Activated T-helper 1 cell treated with Interleukin-2 at 50 U/mL for 16 hours (primary cell): ENCODE data around the gene RSPRY1.

Source experiments
- DNase-seq: peaks from one replicate; pipeline ENCODE4 v3.0.0-alpha.2; 2020; ENCODE audit warnings: low read depth

The RSPRY1 gene

DNA sequence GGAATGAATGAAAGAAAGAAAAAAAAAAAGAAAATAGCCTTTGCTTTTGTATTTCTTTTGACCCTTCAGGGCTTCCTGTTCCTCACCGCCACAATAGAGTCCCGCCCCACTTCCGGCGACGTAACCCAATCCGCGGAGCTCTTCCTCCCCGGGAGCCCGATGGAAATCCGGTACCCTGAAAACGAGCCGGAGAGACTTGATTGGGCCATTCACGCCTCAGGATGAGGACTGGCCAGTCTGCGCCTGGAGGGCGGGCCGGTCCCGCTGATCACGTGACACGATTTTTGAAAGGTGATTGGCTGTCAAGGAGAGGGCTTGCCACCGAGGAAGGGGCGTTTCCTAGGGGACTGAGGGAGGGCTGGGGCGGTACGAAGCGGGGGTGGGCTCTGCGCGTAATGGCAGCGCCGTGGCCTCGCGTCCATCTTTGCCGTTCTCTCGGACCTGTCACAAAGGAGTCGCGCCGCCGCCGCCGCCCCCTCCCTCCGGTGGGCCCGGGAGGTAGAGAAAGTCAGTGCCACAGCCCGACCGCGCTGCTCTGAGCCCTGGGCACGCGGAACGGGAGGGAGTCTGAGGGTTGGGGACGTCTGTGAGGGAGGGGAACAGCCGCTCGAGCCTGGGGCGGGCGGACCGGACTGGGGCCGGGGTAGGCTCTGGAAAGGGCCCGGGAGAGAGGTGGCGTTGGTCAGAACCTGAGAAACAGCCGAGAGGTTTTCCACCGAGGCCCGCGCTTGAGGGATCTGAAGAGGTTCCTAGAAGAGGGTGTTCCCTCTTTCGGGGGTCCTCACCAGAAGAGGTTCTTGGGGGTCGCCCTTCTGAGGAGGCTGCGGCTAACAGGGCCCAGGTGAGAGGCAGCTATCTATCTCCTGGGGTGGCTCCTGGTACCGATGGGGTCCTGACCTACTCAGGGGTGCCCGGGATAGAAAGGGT is at the start of gene RSPRY1, which contains the start of gene PSME3IP1:
Gene RSPRY1, plus strand, starts transcription at position 385 of the 927 bp plus-strand sequence. CDS start 18,330 bp downstream, outside the sequence.
Gene PSME3IP1, minus strand, starts transcription at position 95 of the 927 bp plus-strand sequence. CDS start 12,185 bp downstream, outside the sequence.
- peak; percentile 98 for DNase-seq

DNA sequence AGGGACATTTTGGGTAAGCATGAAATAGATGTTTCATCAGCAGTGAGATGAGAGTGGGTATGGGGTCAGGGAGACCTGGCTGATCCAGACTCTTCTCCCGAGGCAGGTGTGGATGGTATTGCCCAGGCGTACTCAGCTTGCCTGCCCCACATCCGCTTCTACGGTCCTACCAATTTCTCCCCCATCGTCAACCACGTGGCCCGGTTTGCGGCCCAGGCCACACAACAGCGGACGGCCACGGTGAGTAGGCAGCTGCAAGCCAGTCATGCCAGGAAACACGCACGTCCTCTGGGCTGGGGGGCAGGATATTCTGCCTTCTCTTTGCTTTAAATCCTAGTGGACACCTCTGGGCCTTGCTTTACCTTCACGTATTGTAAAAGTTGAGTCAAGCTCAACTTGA is 49.1 kb upstream of the RSPRY1 start:
- no peak for DNase-seq

DNA sequence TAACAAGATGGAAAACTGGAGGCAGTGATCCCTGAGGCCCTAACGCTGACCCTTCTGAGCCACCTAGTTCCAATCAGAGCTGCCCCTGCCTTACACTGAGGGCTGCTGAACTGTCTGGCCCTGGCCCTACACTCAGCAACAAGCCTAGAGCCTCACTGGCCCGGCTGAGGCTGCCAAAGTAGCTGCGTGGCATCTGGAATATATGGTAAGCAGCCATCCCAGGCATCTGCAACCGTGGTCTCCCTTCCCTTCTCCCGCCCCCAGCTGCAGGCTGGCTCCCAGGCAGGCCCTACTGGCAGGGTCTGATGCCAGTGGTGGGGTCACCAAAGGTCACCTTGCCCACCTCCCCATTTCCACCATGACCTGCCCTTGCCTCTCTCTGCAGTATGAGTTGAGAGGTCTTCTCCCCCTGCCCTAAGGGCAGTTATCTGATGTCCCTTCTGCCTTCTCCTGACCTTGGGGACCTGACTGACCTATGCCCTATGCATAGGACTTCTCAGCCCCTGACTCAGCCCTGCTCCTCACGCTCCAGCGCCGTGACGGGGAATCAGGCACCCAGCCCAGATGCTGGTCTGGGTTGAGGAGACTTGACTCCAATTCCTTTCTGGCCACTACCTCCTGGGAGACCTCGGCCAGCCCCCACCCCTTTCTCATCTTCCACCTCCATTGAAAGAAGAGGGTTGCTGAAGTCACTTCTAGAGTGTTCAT is 48.4 kb upstream of the RSPRY1 start:
- no peak for DNase-seq

DNA sequence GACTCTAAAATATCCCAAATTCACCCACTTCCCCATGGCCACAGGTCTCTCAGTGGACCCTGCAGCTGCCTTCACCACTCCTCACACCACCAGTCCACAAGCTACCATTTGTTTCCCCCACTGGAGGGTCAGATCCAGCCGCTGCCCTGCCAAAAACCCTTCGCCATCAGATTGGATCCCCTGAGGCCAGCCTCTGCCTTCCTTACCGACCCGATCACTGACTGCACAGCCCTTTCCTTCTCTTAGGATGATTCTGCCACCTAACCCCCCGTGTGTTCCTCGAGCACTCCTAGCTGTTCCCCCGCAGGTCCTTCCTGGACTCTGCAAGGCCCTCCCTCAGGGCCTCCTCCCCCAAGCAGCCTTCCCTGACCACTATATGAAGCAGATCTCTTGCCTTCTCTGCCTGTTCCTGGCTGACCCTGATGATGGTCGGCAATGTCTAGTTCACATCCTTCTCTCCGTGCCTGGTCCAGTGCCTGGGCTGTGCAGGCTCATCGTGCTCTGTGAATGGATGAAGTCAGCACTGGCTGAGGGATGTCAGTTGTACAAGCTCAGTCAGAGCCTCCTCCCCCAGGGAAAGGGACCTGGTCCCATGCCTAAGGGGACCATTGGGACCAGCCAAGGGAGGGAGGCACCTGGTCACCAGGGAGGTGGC is 47.7 kb upstream of the RSPRY1 start:
- no peak for DNase-seq

DNA sequence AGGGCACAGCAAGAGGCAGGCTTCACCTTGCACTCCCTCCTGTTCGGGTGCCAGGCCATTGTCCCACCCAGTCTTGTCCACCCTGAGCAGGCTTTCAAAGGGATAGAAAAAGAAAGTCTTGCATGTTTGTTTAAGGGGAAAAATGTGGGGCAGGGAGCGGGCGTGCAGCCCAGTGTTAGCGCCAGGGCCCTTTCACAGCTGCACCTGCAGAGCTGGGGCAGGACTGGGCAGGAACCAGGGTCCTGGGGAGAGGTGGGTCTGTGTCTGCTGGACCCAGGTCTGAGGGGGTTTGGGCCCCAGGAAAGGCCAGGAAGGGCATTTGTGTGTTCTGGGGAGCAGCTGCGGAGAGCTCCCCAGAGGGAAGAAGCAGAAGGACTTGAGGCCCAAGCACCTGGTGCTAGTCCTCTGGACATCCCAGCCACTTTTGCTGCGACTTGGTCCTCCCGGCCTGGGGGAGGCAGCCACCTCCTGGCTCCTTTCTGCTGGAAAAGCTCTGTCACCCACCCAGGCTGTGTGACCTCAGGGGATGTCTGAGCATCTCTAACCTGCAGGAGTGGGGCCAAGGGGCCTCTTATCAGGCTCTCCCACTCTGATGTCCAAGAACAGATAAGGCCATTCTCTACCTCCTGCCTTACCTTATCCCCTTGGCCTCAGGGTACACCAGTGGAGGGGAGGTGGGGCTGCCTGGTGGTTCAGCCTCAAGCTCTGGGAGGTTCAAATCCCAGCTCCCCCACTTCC is 45.0 kb upstream of the RSPRY1 start:
- no peak for DNase-seq

- DNase-seq, result no peak
These were observed 44.1 kb upstream of the RSPRY1 start for GRCh38 chr16:57141822-57142631.

DNA sequence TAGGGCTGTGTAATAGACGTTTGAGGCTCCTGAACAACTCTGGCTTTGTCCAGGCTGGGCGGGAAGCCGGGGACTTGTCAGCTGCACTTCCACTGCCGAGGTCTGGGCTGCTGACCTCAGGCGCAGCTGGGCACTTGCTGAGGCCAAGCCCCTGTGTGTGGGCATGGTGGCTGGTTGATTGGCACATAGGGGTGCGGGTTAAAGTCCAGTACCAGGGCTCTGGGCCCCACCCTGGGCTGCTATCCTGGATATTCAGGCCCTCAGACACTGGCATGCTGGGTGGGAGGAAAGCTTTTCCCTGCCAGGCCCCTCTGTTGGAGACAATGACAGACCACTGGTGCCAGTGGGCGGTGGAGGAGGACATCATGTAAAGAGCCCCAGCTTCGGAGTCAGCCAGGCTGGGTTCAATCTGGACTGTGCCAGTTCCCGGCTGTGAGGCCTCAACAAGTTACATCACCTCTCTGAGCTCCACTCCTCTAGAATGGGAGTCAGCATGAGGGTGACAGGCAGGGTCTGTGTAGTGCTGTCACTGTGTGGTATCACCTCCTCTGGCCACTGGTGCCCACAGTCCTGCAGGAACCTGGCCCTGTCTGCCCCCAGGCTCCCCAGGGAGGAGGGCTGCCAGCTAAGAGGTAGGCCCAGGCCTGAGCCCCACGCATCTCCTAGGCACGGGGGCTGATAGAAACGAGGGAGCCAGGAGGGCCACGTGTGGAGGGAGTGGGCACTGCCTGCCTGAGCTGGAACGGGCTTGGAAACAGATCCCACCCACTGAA is 42.8 kb upstream of the RSPRY1 start:
- no peak for DNase-seq

GRCh38 chr16:57144027-57144426 is 42.1 kb upstream of the RSPRY1 start:
- DNase-seq, result no peak

DNA sequence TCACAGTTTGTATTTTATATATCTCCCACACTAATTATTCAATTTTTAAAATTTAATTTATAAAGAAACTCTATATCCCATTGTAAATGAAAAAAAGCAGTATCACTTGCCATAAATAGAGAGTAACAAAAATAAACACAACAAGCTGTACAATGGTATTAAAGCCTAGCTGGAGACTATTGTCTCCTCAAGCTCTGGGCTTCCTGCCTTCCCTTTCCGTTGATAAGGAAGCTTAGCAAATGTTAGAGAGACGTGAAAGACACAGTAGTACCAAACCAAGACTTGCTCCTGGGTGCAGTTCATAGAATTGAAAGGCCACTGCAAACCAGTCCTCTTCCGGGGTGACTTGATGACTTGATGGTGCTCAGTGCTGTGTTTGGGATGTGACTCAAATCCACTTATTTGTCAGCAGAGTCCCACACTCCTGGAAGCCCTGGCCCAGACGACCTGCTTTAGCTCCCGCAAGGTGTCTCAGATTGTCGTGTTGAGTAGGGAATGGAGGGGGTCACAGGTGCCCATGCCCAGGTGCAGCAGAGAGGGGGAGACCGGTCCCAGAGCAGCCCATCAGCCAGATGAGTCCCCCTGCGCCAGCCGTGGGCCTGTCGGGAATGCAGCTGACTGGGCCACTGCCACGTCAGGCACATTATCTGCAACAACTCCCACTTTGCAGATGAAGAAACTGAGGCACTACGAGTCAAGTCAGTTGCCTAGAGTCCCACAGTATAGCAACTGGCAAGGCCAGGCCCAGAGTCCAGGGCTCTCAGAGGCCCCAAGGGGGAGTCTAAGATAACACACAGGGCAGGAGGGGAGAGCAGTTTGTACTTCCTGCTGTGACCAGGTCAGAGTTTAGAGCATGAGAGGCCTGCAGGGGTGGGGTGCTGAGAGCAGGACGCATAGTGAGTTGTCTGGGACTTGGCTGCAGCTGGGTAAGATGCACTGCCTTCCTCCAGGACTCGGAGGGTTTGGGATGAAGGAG is 40.8 kb upstream of the RSPRY1 start:
- no peak for DNase-seq

GRCh38 chr16:57146040-57146647 is 40.0 kb upstream of the RSPRY1 start:
- DNase-seq, result no peak

GRCh38 chr16:57146735-57147134 is 39.4 kb upstream of the RSPRY1 start:
- DNase-seq, result no peak

- DNase-seq, result no peak
These were observed 38.5 kb upstream of the RSPRY1 start for GRCh38 chr16:57147381-57148221.

- DNase-seq, result no peak
These were observed 37.6 kb upstream of the RSPRY1 start for GRCh38 chr16:57148481-57148880.

DNA sequence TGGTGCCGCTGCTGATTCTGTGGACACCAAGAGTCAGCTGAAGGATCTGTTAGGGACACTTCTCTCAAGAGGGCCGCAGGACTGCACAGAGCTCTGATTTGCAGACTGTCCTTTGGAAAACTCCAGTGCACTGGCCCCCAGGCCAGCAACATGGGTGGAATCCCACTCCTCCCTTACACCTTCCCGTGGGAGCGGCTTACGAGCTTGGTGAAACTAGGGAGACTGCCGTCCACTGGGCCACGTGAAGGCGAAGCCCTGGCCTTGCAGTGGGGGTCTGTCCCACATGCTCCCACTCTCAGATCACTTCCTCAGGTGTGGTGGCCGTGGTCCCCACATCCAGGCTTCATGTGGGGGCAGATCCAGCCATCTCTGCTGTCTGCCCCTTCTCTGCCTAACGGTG is 36.7 kb upstream of the RSPRY1 start:
- no peak for DNase-seq

GRCh38 chr16:57150682-57151330 is 35.3 kb upstream of the RSPRY1 start:
- no peak for DNase-seq

GRCh38 chr16:57151369-57151768 is 34.8 kb upstream of the RSPRY1 start:
- DNase-seq, result no peak
